Skeletal muscle satellite cell (primary cell): ENCODE measurements around the gene RNF186.
"Not testable (repeated sequence)": the region's sequence is repeated elsewhere in the genome, so short reads cannot be mapped to it uniquely, and the experiment has no call there.

Source experiments
- H3K27me3 ChIP-seq: 2 replicates; pipeline ENCODE4 v1.7.0; 2013; ENCODE audit warnings: low read length; ENCODE audit not compliant: control insufficient read depth, insufficient read depth
- H3K36me3 ChIP-seq: 2 replicates; pipeline ENCODE4 v1.7.0; 2013; ENCODE audit warnings: mild to moderate bottlenecking, control low read depth, low read length; ENCODE audit not compliant: insufficient read depth
- H3K4me1 ChIP-seq: 2 replicates; pipeline ENCODE4 v1.7.0; 2013; ENCODE audit warnings: low read length; ENCODE audit not compliant: control insufficient read depth, insufficient read depth
- H3K4me2 ChIP-seq: 2 replicates; pipeline ENCODE4 v1.7.0; 2013; ENCODE audit warnings: mild to moderate bottlenecking, low read length
- H3K4me3 ChIP-seq: 2 replicates; pipeline ENCODE4 v1.7.0; 2013; ENCODE audit warnings: low read length
- H3K9ac ChIP-seq: 2 replicates; pipeline ENCODE4 v1.7.0; 2013; ENCODE audit warnings: mild to moderate bottlenecking, low read depth, low read length, moderate library complexity
- H3K9me3 ChIP-seq: replicated peaks from 2 replicates; pipeline ENCODE4 v1.7.0; 2013; ENCODE audit warnings: mild to moderate bottlenecking, control low read depth, low read length

Gene RNF186

DNA sequence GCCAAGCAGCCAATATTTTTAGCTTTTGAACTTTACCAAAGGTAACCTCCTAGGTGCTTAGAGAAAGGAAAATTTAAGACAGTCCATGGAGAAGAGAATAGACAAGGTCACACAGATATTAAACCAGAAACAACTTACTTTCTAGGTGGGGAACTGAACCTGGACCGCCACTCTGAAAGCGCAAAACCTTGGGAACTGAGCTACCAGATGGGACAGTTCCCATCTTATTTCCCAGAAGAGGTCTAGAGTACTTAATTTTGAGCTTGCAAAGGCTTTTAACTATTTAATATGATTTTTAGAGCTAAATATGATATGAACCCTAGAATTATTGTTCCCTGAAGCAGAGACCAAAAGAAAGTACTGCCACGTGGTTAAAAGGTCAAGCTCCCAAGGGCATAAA lies 34.2 kb upstream of the RNF186 start:
- not testable (repeated sequence) for H3K9ac ChIP-seq, H3K27me3 ChIP-seq, H3K36me3 ChIP-seq, H3K4me3 ChIP-seq, H3K4me1 ChIP-seq, H3K4me2 ChIP-seq, H3K9me3 ChIP-seq

DNA sequence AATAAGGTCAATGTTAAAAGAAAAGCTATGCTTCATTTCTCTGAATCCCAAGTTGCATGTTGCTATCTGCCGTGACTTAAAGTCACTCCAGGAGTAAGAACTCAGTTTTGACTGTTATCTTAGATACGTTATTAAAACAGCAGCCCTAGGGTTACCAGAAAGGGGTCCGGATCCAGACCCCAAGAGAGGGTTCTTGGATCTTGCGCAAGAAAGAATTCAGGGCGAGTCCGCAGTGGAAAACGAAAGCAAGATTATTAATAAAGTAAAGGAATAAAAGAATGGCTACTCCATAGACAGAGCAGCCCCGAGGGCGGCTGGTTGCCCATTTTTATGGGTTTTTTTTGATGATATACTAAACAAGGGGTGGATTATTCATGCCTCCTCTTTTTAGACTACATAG lies 32.3 kb upstream of the RNF186 start:
- H3K9ac ChIP-seq, H3K27me3 ChIP-seq, H3K9me3 ChIP-seq, H3K4me2 ChIP-seq, H3K36me3 ChIP-seq, H3K4me1 ChIP-seq, H3K4me3 ChIP-seq: not testable (repeated sequence)

DNA sequence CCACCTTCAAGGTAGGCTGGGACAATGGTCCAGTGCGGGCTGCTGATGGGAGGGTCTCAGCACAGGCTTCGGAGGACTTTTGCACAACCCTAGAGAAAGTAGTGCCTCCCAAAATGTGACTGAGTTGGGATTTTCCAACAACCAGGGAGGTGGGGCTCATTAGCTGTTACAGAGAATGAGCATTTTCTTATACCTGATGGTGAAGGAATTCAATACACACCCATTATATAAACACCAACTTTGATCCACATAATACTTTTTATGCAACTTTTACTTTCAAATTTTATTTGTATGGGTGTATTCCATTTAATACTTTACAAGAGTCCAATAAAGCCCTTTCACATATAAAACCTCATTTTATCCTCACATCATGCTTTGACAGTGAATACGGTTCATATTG lies 31.3 kb upstream of the RNF186 start:
- Histone ChIP-seq H3K4me3 (no peak overlapping the region), H3K9me3 (no peaks in the 10 kb centered on the region), H3K27me3 (peaks cover 5% of the 10 kb centered on the region), H3K36me3 (no peaks in the 10 kb centered on the region), H3K4me2 (no peak overlapping the region), H3K9ac (no peak overlapping the region), H3K4me1 (no peaks in the 10 kb centered on the region)

GRCh38 chr1:19845555-19845954 lies 30.5 kb upstream of the RNF186 start:
- H3K36me3 ChIP-seq = no peaks in the 10 kb centered on the region
- peaks cover 5% of the 10 kb centered on the region for H3K27me3 ChIP-seq
- H3K9me3 ChIP-seq = no peaks in the 10 kb centered on the region
- no peak overlapping the region for H3K4me2 ChIP-seq
- H3K4me3 ChIP-seq = no peak overlapping the region
- H3K4me1 ChIP-seq = no peaks in the 10 kb centered on the region
- H3K9ac ChIP-seq = no peak overlapping the region

- Histone ChIP-seq H3K9ac (no peak overlapping the region), H3K36me3 (no peaks in the 10 kb centered on the region)
Observed at GRCh38 chr1:19844731-19845495, 29.8 kb upstream of the RNF186 start.

DNA sequence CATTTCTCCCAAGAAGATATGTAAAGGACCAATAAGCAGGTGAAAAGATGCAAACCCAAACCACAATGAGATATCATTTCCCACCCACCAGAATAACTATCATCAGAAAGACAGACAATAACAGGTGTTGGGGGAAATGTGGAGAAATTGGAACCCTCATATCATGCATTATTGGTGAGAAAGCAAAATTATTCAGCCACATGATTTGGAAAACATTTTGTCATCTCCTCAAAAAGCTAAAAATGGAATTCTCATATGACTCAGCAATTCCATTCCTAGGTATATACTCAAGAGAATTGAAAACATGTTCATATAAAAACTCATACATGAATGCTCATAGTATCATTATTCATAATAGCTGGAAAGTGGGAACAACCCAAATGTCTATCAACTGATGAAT lies 25.1 kb upstream of the RNF186 start:
- no peaks in the 10 kb centered on the region for H3K4me1 ChIP-seq
- H3K9ac ChIP-seq = no peak overlapping the region
- H3K4me2 ChIP-seq = no peak overlapping the region
- H3K9me3 ChIP-seq = no peaks in the 10 kb centered on the region
- H3K4me3 ChIP-seq = no peak overlapping the region
- H3K27me3 ChIP-seq = no peaks in the 10 kb centered on the region
- H3K36me3 ChIP-seq = no peaks in the 10 kb centered on the region

More at GRCh38 chr1:19844731-19845495, 29.8 kb upstream of the RNF186 start:
- Histone ChIP-seq H3K4me1 (no peaks in the 10 kb centered on the region), H3K4me3 (no peak overlapping the region), H3K4me2 (no peak overlapping the region), H3K27me3 (peaks cover 5% of the 10 kb centered on the region), H3K9me3 (no peaks in the 10 kb centered on the region)

GRCh38 chr1:19837866-19838265 lies 22.8 kb upstream of the RNF186 start:
- Histone ChIP-seq H3K9ac (no peak overlapping the region), H3K4me3 (no peak overlapping the region), H3K9me3 (no peaks in the 10 kb centered on the region), H3K4me1 (no peaks in the 10 kb centered on the region), H3K4me2 (no peak overlapping the region), H3K27me3 (no peaks in the 10 kb centered on the region), H3K36me3 (no peaks in the 10 kb centered on the region)

- H3K9ac ChIP-seq = no peak overlapping the region
Observed at GRCh38 chr1:19835578-19835977, 20.5 kb upstream of the RNF186 start.

GRCh38 chr1:19831441-19831840 lies 16.4 kb upstream of the RNF186 start:
- no peaks in the 10 kb centered on the region for H3K36me3 ChIP-seq
- H3K9ac ChIP-seq = no peak overlapping the region
- no peaks in the 10 kb centered on the region for H3K4me1 ChIP-seq
- H3K27me3 ChIP-seq = no peaks in the 10 kb centered on the region
- no peaks in the 10 kb centered on the region for H3K9me3 ChIP-seq
- H3K4me3 ChIP-seq = no peak overlapping the region
- H3K4me2 ChIP-seq = no peak overlapping the region

More at GRCh38 chr1:19835578-19835977, 20.5 kb upstream of the RNF186 start:
- Histone ChIP-seq H3K4me3 (no peak overlapping the region), H3K27me3 (no peaks in the 10 kb centered on the region), H3K4me2 (no peak overlapping the region), H3K9me3 (no peaks in the 10 kb centered on the region), H3K4me1 (no peaks in the 10 kb centered on the region), H3K36me3 (no peaks in the 10 kb centered on the region)

DNA sequence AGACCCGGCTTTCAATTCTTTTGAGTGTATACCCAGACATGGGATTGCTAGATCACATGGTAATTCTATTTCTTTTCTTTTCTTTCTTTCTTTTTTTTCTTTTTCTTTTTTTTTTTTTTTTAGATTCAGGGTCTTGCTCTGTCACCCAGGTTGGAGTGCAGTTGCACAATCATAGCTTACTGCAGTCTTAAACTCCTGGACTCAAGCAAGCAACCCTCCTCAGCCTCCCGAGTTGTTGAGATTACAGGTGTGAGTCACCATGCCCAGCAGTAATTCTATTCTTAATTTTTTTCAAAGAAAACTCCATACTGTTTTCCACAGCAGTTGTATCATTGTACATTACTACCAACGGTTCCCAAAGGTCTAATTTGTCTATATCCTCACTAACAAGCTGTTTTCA lies 13.5 kb upstream of the RNF186 start:
- no peaks in the 10 kb centered on the region for H3K36me3 ChIP-seq
- H3K9ac ChIP-seq = no peak overlapping the region
- no peaks in the 10 kb centered on the region for H3K9me3 ChIP-seq
- no peaks in the 10 kb centered on the region for H3K4me1 ChIP-seq
- H3K27me3 ChIP-seq = no peaks in the 10 kb centered on the region
- no peak overlapping the region for H3K4me2 ChIP-seq
- no peak overlapping the region for H3K4me3 ChIP-seq

DNA sequence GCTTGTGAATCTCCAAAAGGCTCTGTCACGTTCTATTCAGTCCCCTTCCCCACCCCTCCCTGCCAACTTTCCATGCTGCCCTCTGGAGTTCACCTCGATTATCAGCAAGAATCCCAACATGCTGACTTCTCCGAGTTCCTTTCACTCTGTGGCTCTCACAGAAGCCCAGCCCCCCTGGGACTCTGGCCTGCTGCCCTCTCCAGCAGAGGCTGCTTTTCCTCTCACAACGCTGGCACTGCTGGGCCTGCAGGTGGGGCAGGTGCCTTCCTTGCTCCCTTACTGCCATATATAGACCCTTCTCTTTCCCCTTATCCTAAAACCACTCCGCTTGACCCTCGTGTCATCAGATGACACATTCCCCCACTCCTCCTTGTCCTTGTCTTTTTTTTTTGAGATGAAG lies 10.2 kb upstream of the RNF186 start:
- Histone ChIP-seq H3K9me3 (no peaks in the 10 kb centered on the region), H3K4me2 (no peak overlapping the region), H3K36me3 (no peaks in the 10 kb centered on the region), H3K4me1 (no peaks in the 10 kb centered on the region), H3K27me3 (peaks cover 3% of the 10 kb centered on the region), H3K9ac (no peak overlapping the region), H3K4me3 (no peak overlapping the region)

DNA sequence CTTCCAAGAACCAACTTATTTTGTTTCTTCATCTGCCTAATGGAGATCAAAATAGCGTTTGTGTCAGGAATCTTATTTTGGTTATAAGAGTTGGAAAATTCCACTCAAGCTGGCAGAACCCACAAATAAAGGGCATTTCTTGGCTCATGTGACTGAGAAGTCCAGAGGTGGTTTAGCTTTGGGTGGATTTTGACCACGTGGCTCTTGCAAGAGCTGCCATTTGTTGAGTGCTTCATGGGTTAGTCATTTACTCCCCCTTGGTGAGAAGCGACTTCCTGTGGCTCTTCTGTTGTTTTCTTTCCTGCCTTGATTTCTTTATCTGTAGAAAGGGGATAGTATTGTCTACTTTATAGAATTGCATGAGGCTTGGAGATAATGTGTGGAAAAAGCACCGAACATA lies 9.5 kb upstream of the RNF186 start:
- H3K4me1 ChIP-seq = no peaks in the 10 kb centered on the region
- H3K27me3 ChIP-seq = peaks cover 5% of the 10 kb centered on the region
- H3K9ac ChIP-seq = no peak overlapping the region
- H3K36me3 ChIP-seq = no peaks in the 10 kb centered on the region
- H3K9me3 ChIP-seq = no peaks in the 10 kb centered on the region
- no peak overlapping the region for H3K4me2 ChIP-seq
- no peak overlapping the region for H3K4me3 ChIP-seq
